HL-60 (cell line): ENCODE data around the gene SUN5.

Source experiments
- DNase-seq, 2 experiments: peaks; one replicate each; pipeline ENCODE4 v3.0.0-alpha.2; 2010 to 2020; ENCODE audit warnings: low read depth in 1 of 2, low spot score in 1 of 2
- H3K27ac ChIP-seq: fragments of 250-450 bp; sonication (Bioruptor Pico); replicated peaks from 2 replicates; pipeline ENCODE4 v1.5.1; 2020; ENCODE audit warnings: mild to moderate bottlenecking, moderate library complexity
- H3K27me3 ChIP-seq: fragments of 250-450 bp; sonication (Bioruptor Pico); 2 replicates; pipeline ENCODE4 v1.5.1; 2021; ENCODE audit warnings: mild to moderate bottlenecking, moderate library complexity; ENCODE audit not compliant: insufficient read depth, poor library complexity, severe bottlenecking
- H3K4me3 ChIP-seq: replicated peaks from 2 replicates; pipeline ENCODE4 v1.5.1; 2011; ENCODE audit warnings: mild to moderate bottlenecking, control low read depth, low read length; ENCODE audit not compliant: insufficient read depth
- CTCF ChIP-seq: IDR thresholded peaks from one replicate; pipeline ENCODE4 v1.5.1; 2011; ENCODE audit warnings: low read length, control low read depth, inconsistent platforms; ENCODE audit not compliant: insufficient read depth
- GABPA ChIP-seq: IDR thresholded peaks from 2 replicates; pipeline ENCODE4 v1.6.1; 2012; ENCODE audit warnings: low read depth
- POLR2AphosphoS5 ChIP-seq: IDR thresholded peaks from 2 replicates; pipeline ENCODE4 v1.6.1; 2012; ENCODE audit warnings: low read depth
- REST ChIP-seq: IDR thresholded peaks from 2 replicates; pipeline ENCODE4 v1.6.1; 2012; ENCODE audit warnings: low read depth; ENCODE audit not compliant: insufficient replicate concordance
- SPI1 ChIP-seq: IDR thresholded peaks from 2 replicates; pipeline ENCODE4 v1.6.1; 2012; ENCODE audit warnings: low read depth, mild to moderate bottlenecking, borderline replicate concordance

SUN5 gene

DNA sequence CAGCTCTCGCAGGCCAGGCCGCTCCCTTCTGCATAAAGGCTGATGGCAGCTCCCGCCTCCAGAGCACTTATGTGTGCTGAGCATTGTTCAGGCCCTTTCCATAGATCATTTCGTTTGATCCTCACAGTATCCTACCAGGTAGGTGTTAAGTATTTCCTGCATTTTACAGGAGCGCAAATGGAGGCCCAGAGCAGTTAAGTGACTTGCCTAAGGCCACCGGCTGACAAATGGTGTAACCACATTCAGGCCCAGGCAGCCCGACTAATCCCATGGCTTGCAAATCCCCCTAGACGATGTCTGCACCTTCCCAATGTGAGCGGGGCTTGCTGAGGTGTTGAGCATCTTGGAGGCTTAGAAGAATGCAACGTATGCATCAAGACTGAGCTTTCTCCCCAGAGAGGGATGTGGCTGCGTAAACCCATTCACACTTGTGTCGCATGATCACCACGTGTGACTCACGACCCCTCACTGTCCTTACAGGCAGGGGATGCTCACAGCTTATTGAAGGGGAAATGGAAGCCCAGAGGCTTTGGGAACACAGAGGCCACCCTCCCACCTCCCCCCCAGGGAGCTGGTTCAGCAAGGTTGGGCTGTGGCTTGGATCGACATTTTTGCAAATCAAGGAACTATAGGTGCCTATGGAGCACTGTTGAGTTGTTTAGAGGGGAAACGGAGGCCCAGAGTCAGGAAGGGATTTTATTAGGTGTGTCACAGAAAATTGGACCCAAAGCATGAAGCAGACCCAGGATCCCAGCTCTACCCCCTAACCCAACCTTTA, 10.3 kb upstream of the SUN5 start:
- no peaks in the 10 kb centered on the region for H3K27me3 ChIP-seq
- H3K4me3 ChIP-seq = no peak overlapping the region
- no peak for DNase-seq
- no peak overlapping the region for H3K27ac ChIP-seq
- TF ChIP-seq REST (no peak), GABPA (no peak), CTCF (no peak), SPI1 (no peak), POLR2AphosphoS5 (no peak)

GRCh38 chr20:33013701-33014326, 9.6 kb upstream of the SUN5 start:
- TF ChIP-seq REST (no peak), GABPA (no peak), SPI1 (no peak), POLR2AphosphoS5 (no peak), CTCF (no peak)
- DNase-seq = no peak
- Histone ChIP-seq H3K27ac (no peak overlapping the region), H3K27me3 (no peaks in the 10 kb centered on the region), H3K4me3 (no peak overlapping the region)

- TF ChIP-seq REST (no peak), POLR2AphosphoS5 (no peak), GABPA (no peak), SPI1 (no peak), CTCF (no peak)
- H3K4me3 ChIP-seq = no peak overlapping the region
- H3K27me3 ChIP-seq = no peaks in the 10 kb centered on the region
- no peak overlapping the region for H3K27ac ChIP-seq
- DNase-seq = no peak
Measured at GRCh38 chr20:33012327-33013189, 8.3 kb upstream of the SUN5 start.
